HEK293 (cell line): ENCODE results near the gene TAOK3.

ENCODE experiments used
- CTCF ChIA-PET: fragments of 350-600 bp; formaldehyde crosslinking; extraction: SDS; loops from one replicate; lab custom pipeline; 2021; ENCODE audit warnings: antibody characterized with exemption; lab: Yijun Ruan, JAX
- POLR2A ChIA-PET: fragments of 300-600 bp; formaldehyde crosslinking; extraction: SDS; loops from one replicate; lab custom pipeline; 2020; ENCODE audit warnings: antibody characterized with exemption, inconsistent platforms; lab: Yijun Ruan, JAX
- H3K27ac ChIP-seq: fragments of 200-500 bp; sonication (Bioruptor generic); 2 replicates; pipeline ENCODE4 v1.5.1; 2014; ENCODE audit warnings: low read depth, low read length, control low read depth, inconsistent platforms; ENCODE audit errors: extremely low read depth
- H3K36me3 ChIP-seq, 2 experiments: fragments of 200-500 bp in 1 of 2; sonication (Bioruptor generic) in 1 of 2; 1 replicate in 1 of 2; 2 replicates in 1 of 2; pipeline ENCODE4 v1.5.1; 2014 to 2017; ENCODE audit warnings: inconsistent platforms in 2 of 2, low read length in 2 of 2; ENCODE audit not compliant: control insufficient read depth in 2 of 2, insufficient read depth in 1 of 2
- H3K4me1 ChIP-seq: fragments of 200-500 bp; sonication (Bioruptor generic); 2 replicates; pipeline ENCODE4 v1.5.1; 2014; ENCODE audit warnings: mild to moderate bottlenecking, low read length, inconsistent platforms; ENCODE audit not compliant: control insufficient read depth, insufficient read depth
- H3K4me3 ChIP-seq: 2 replicates; pipeline ENCODE4 v1.5.1; 2011; ENCODE audit warnings: low read depth, mild to moderate bottlenecking, control low read depth, low read length, moderate library complexity
- H3K9me3 ChIP-seq: fragments of 200-500 bp; sonication (Bioruptor generic); 2 replicates; pipeline ENCODE4 v1.5.1; 2014; ENCODE audit warnings: low read depth, low read length, inconsistent platforms; ENCODE audit not compliant: control insufficient read depth, insufficient read depth
- KLF10 ChIP-seq: fragments of 450-650 bp; IDR thresholded peaks from 2 replicates; pipeline ENCODE4 v1.5.1; 2018; ENCODE audit warnings: missing biosample characterization, mild to moderate bottlenecking, missing genetic modification characterization
- SALL2 ChIP-seq: fragments of 450-650 bp; formaldehyde crosslinking; IDR thresholded peaks from 2 replicates; pipeline ENCODE4 v1.5.0; 2017; ENCODE audit warnings: missing biosample characterization, mild to moderate bottlenecking, missing genetic modification characterization, borderline replicate concordance
- TCF7L2 ChIP-seq: IDR thresholded peaks from 2 replicates; pipeline ENCODE4 v1.6.1; 2011; ENCODE audit warnings: low read depth, mild to moderate bottlenecking, inconsistent platforms, low read length, moderate library complexity, borderline replicate concordance
- ZBTB8A ChIP-seq: fragments of 450-650 bp; formaldehyde crosslinking; IDR thresholded peaks from 2 replicates; pipeline ENCODE4 v1.5.1; 2016; ENCODE audit warnings: missing biosample characterization, missing genetic modification characterization
- ZFHX2 ChIP-seq: fragments of 450-650 bp; formaldehyde crosslinking; conservative IDR thresholded peaks from 2 replicates; pipeline ENCODE4 v1.5.1; 2016; ENCODE audit warnings: missing biosample characterization, missing genetic modification characterization
- ZNF138 ChIP-seq: fragments of 450-650 bp; formaldehyde crosslinking; IDR thresholded peaks from 2 replicates; pipeline ENCODE4 v1.5.1; 2016; ENCODE audit warnings: missing biosample characterization, missing genetic modification characterization, borderline replicate concordance
- ZNF175 ChIP-seq: fragments of 450-650 bp; formaldehyde crosslinking; IDR thresholded peaks from 2 replicates; pipeline ENCODE4 v1.5.1; 2016; ENCODE audit warnings: missing biosample characterization, missing genetic modification characterization
- ZNF324 ChIP-seq: fragments of 450-650 bp; formaldehyde crosslinking; IDR thresholded peaks from 2 replicates; pipeline ENCODE4 v1.5.1; 2016; ENCODE audit warnings: missing biosample characterization, missing genetic modification characterization
- ZNF341 ChIP-seq: fragments of 450-650 bp; formaldehyde crosslinking; IDR thresholded peaks from 2 replicates; pipeline ENCODE4; 2016; ENCODE audit warnings: low read depth, missing biosample characterization, missing genetic modification characterization
- ZNF549 ChIP-seq: fragments of 450-650 bp; IDR thresholded peaks from 2 replicates; pipeline ENCODE4 v1.5.1; 2018; ENCODE audit warnings: missing biosample characterization, missing genetic modification characterization, mild to moderate bottlenecking, inconsistent platforms, moderate library complexity
- ZNF558 ChIP-seq: fragments of 450-650 bp; formaldehyde crosslinking; IDR thresholded peaks from 2 replicates; pipeline ENCODE4 v1.5.1; 2016; ENCODE audit warnings: missing biosample characterization, missing genetic modification characterization
- ZNF560 ChIP-seq: fragments of 450-650 bp; formaldehyde crosslinking; IDR thresholded peaks from 2 replicates; pipeline ENCODE4 v1.5.1; 2017; ENCODE audit warnings: missing biosample characterization, missing genetic modification characterization, borderline replicate concordance
- ZNF561 ChIP-seq: fragments of 450-650 bp; IDR thresholded peaks from 2 replicates; pipeline ENCODE4 v1.5.1; 2018; ENCODE audit warnings: missing biosample characterization, missing genetic modification characterization, borderline replicate concordance
- ZNF571 ChIP-seq: fragments of 450-650 bp; formaldehyde crosslinking; IDR thresholded peaks from 2 replicates; pipeline ENCODE4 v1.5.0; 2017; ENCODE audit warnings: missing biosample characterization, missing genetic modification characterization
- TF ChIP-seq, protein P1 (sequence below): fragments of 450-650 bp; formaldehyde crosslinking; IDR thresholded peaks from 2 replicates; pipeline ENCODE4 v1.5.1; 2016; ENCODE audit warnings: missing biosample characterization, missing genetic modification characterization, low read depth
- TF ChIP-seq, protein P2 (sequence below): fragments of 450-650 bp; formaldehyde crosslinking; IDR thresholded peaks from 2 replicates; pipeline ENCODE4 v1.5.1; 2016; ENCODE audit warnings: missing biosample characterization, missing genetic modification characterization
- TF ChIP-seq, protein P3 (sequence below): fragments of 450-650 bp; formaldehyde crosslinking; IDR thresholded peaks from 2 replicates; pipeline ENCODE4 v1.5.1; 2016; ENCODE audit warnings: missing biosample characterization, missing genetic modification characterization, borderline replicate concordance
- TF ChIP-seq, protein P4 (sequence below): fragments of 450-650 bp; formaldehyde crosslinking; conservative IDR thresholded peaks from 2 replicates; pipeline ENCODE4 v1.5.1; 2016; ENCODE audit warnings: low read depth, missing biosample characterization, missing genetic modification characterization
- TF ChIP-seq, protein P5 (sequence below): fragments of 450-650 bp; formaldehyde crosslinking; IDR thresholded peaks from 2 replicates; pipeline ENCODE4 v1.5.0; 2017; ENCODE audit warnings: missing biosample characterization, missing genetic modification characterization, borderline replicate concordance

Gene TAOK3

DNA sequence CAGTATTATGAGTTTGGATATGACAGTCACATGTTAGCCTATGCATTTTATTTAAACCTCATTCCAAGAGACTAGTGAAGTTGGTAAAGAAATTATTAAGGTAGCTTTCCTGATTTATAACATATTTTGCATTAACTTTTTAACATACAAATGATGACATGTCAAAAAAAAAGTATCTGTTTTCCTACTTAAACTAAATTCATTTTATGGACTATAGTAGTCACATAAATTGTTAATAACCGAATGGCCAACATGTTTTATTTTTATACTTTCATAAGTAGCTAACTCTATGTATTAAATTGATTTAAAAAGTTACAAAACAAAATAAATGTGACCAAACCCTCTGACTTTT lies 14.7 kb downstream of the TAOK3 start:
- POLR2A ChIA-PET = interaction anchor here (0.6 to 1.7 kb wide), 4 partner anchors 11 to 219 kb away, joined by 3 to 8 read pairs (median 6); partner anchors contain the start of genes SUDS3 and TAOK3
- CTCF ChIA-PET = interaction anchor here (0.6 to 5.0 kb wide), 9 partner anchors 10 to 176 kb away, joined by 3 to 40 read pairs (median 5); partner anchors contain the start of gene SUDS3
- Histone ChIP-seq H3K27ac (no peak overlapping the region), H3K4me1 (peaks cover 6% of the 10 kb centered on the region; the same call in 1 of the 2 replicates), H3K4me3 (no peak overlapping the region), H3K9me3 (no peaks in the 10 kb centered on the region), H3K36me3 (no peaks in the 10 kb centered on the region)
- TF ChIP-seq ZNF558 (tag by site-specific recombination) (no peak), ZNF138 (tag by site-specific recombination) (no peak), ZNF175 (tag by site-specific recombination) (no peak), ZNF571 (tag by site-specific recombination) (no peak), TCF7L2 (no peak)
- TF ChIP-seq, protein P1, sequence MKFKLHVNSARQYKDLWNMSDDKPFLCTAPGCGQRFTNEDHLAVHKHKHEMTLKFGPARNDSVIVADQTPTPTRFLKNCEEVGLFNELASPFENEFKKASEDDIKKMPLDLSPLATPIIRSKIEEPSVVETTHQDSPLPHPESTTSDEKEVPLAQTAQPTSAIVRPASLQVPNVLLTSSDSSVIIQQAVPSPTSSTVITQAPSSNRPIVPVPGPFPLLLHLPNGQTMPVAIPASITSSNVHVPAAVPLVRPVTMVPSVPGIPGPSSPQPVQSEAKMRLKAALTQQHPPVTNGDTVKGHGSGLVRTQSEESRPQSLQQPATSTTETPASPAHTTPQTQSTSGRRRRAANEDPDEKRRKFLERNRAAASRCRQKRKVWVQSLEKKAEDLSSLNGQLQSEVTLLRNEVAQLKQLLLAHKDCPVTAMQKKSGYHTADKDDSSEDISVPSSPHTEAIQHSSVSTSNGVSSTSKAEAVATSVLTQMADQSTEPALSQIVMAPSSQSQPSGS (tag by site-specific recombination) = no peak
- TF ChIP-seq, protein P2, sequence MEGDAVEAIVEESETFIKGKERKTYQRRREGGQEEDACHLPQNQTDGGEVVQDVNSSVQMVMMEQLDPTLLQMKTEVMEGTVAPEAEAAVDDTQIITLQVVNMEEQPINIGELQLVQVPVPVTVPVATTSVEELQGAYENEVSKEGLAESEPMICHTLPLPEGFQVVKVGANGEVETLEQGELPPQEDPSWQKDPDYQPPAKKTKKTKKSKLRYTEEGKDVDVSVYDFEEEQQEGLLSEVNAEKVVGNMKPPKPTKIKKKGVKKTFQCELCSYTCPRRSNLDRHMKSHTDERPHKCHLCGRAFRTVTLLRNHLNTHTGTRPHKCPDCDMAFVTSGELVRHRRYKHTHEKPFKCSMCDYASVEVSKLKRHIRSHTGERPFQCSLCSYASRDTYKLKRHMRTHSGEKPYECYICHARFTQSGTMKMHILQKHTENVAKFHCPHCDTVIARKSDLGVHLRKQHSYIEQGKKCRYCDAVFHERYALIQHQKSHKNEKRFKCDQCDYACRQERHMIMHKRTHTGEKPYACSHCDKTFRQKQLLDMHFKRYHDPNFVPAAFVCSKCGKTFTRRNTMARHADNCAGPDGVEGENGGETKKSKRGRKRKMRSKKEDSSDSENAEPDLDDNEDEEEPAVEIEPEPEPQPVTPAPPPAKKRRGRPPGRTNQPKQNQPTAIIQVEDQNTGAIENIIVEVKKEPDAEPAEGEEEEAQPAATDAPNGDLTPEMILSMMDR (tag by site-specific recombination) = no peak

DNA sequence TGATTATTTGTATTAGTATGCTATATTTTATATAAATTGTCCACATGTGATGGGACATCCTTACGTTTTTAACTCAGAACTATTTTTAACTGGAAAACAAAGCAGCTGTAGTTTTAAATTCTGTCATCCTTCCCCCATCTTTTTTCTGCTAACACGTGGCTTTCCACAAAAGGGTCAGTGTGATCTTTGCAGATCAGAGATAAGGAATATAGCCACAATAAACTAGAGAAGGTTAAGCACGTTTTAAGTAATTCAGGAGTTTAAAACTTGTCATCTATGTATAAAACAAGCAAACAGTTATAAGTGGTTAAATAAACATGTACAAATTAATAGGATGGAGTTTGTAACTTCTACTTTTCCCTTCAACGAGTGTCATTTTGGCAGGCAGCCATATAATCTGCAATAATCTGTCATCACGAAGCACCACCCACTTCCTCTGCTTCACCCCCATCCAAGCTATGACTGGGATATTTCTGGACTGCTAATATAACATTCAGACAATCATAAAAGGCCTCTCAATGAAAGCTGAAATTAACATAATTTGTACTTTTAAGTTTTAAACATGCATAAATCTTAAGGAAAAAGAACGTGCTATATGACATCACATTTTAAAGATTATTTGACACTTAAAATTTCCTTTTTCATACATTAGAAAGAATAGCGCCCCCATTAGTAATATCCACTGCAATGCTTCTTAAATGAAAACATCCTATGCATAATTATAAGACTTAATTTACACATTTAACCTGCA lies 15.3 kb downstream of the TAOK3 start:
- H3K4me1 ChIP-seq = peaks cover 6% of the 10 kb centered on the region; the same call in 1 of the 2 replicates
- ChIA-PET CTCF (interaction anchor here (0.6 to 5.0 kb wide), 7 partner anchors 9 to 176 kb away, joined by 3 to 40 read pairs (median 3); partner anchors contain the start of gene SUDS3), POLR2A (interaction anchor here (0.6 to 1.5 kb wide), 3 partner anchors 15 to 219 kb away, joined by 3 to 8 read pairs (median 6); partner anchors contain the start of genes SUDS3 and TAOK3)
- no peak overlapping the region for H3K4me3 ChIP-seq
- no peaks in the 10 kb centered on the region for H3K36me3 ChIP-seq
- no peak overlapping the region for H3K27ac ChIP-seq
- H3K9me3 ChIP-seq = no peaks in the 10 kb centered on the region
- TF ChIP-seq ZNF324 (tag by site-specific recombination) (peak; percentile 33; the same call in 1 of the 2 replicates), ZFHX2 (no peak; the same call in 1 of the 2 replicates), ZNF341 (no peak), ZNF561 (tag by site-specific recombination) (peak; percentile 78), ZNF549 (tag by site-specific recombination) (no peak), ZNF560 (no peak), ZBTB8A (0 out of 2 replicates have a peak, but pooled peaks have one; percentile 38), SALL2 (no peak), KLF10 (tag by site-specific recombination) (peak; percentile 76)
- TF ChIP-seq, protein P3, sequence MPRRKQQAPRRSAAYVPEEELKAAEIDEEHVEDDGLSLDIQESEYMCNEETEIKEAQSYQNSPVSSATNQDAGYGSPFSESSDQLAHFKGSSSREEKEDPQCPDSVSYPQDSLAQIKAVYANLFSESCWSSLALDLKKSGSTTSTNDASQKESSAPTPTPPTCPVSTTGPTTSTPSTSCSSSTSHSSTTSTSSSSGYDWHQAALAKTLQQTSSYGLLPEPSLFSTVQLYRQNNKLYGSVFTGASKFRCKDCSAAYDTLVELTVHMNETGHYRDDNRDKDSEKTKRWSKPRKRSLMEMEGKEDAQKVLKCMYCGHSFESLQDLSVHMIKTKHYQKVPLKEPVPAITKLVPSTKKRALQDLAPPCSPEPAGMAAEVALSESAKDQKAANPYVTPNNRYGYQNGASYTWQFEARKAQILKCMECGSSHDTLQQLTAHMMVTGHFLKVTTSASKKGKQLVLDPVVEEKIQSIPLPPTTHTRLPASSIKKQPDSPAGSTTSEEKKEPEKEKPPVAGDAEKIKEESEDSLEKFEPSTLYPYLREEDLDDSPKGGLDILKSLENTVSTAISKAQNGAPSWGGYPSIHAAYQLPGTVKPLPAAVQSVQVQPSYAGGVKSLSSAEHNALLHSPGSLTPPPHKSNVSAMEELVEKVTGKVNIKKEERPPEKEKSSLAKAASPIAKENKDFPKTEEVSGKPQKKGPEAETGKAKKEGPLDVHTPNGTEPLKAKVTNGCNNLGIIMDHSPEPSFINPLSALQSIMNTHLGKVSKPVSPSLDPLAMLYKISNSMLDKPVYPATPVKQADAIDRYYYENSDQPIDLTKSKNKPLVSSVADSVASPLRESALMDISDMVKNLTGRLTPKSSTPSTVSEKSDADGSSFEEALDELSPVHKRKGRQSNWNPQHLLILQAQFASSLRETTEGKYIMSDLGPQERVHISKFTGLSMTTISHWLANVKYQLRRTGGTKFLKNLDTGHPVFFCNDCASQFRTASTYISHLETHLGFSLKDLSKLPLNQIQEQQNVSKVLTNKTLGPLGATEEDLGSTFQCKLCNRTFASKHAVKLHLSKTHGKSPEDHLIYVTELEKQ (tag by site-specific recombination) = no peak
- TF ChIP-seq, protein P4, sequence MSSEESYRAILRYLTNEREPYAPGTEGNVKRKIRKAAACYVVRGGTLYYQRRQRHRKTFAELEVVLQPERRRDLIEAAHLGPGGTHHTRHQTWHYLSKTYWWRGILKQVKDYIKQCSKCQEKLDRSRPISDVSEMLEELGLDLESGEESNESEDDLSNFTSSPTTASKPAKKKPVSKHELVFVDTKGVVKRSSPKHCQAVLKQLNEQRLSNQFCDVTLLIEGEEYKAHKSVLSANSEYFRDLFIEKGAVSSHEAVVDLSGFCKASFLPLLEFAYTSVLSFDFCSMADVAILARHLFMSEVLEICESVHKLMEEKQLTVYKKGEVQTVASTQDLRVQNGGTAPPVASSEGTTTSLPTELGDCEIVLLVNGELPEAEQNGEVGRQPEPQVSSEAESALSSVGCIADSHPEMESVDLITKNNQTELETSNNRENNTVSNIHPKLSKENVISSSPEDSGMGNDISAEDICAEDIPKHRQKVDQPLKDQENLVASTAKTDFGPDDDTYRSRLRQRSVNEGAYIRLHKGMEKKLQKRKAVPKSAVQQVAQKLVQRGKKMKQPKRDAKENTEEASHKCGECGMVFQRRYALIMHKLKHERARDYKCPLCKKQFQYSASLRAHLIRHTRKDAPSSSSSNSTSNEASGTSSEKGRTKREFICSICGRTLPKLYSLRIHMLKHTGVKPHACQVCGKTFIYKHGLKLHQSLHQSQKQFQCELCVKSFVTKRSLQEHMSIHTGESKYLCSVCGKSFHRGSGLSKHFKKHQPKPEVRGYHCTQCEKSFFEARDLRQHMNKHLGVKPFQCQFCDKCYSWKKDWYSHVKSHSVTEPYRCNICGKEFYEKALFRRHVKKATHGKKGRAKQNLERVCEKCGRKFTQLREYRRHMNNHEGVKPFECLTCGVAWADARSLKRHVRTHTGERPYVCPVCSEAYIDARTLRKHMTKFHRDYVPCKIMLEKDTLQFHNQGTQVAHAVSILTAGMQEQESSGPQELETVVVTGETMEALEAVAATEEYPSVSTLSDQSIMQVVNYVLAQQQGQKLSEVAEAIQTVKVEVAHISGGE = no peak
- TF ChIP-seq, protein P5, sequence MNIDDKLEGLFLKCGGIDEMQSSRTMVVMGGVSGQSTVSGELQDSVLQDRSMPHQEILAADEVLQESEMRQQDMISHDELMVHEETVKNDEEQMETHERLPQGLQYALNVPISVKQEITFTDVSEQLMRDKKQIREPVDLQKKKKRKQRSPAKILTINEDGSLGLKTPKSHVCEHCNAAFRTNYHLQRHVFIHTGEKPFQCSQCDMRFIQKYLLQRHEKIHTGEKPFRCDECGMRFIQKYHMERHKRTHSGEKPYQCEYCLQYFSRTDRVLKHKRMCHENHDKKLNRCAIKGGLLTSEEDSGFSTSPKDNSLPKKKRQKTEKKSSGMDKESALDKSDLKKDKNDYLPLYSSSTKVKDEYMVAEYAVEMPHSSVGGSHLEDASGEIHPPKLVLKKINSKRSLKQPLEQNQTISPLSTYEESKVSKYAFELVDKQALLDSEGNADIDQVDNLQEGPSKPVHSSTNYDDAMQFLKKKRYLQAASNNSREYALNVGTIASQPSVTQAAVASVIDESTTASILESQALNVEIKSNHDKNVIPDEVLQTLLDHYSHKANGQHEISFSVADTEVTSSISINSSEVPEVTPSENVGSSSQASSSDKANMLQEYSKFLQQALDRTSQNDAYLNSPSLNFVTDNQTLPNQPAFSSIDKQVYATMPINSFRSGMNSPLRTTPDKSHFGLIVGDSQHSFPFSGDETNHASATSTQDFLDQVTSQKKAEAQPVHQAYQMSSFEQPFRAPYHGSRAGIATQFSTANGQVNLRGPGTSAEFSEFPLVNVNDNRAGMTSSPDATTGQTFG (tag by site-specific recombination) = no peak
